ENCODE measurements around the gene RCVRN. TPM values are rescaled to one million over a fixed set of nuclear protein-coding genes. Genes with fewer than 3 reads are reported as not detected.

RCVRN gene
- total and polyA plus RNA-seq, 2 of the 13 experiments (the other 11 are each of a cell fraction or from before 2014, with no cell fraction given): not detected

DNA sequence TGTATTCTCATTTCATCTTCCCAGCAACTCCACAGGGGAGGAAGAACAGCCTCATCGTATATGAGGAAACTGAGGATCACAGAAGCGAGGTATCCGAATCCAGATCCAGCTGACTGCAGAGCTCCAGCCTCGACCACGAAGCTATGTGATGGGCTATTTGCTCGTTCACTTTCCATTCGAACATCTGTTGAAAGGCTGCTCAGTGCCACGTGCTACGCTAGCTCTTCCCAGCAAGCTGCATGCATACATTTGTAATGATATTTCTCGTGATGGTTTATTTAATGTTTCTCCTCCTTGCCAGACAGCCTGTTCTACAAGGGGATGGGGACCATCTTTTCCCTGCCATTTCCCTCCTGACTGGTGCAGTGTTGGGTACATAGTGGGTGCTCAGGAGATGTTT, 48.4 kb upstream of the RCVRN start:
- intact Hi-C loops (cut with micrococcal nuclease; ENCODE audit: unreplicated experiment) (no loop called here), in situ Hi-C loops (cut with HindIII; ENCODE audit: extremely low pct_ligation_motif_present, low pct_unique_long_range_greater_than_20kb) (no loop called here)
- Histone ChIP-seq H3K4me2 (ENCODE audit: low read depth, low read length) (no peak overlapping the region), H2AFZ (ENCODE audit: low read length) (no peak overlapping the region), H3K36me3 (replicated peaks in 1 of 2; ENCODE audit: control insufficient read depth in 1 of 2, insufficient read depth in 2 of 2, low read length in 2 of 2) (no peaks in the 10 kb centered on the region), H4K20me1 (ENCODE audit: insufficient read depth, low read length) (no peaks in the 10 kb centered on the region), H3K27ac (ENCODE audit: extremely low read length, insufficient read depth, low read length) (no peak overlapping the region), H3K79me2 (ENCODE audit: insufficient read depth, low read length) (no peaks in the 10 kb centered on the region), H3K27me3 (ENCODE audit: control insufficient read depth in 1 of 2, insufficient read depth in 2 of 2, low read length in 2 of 2) (peaks cover 4 to 33% of the 10 kb centered on the region in 2 experiments; a peak in 3 of 5 replicates), H3K9me3 (ENCODE audit: low read length) (no peaks in the 10 kb centered on the region), H3K9ac (ENCODE audit: insufficient read depth, low read depth, low read length) (no peak overlapping the region), H3K4me3 (replicated peaks in 1 of 3; ENCODE audit: insufficient read depth in 1 of 3, low read depth in 2 of 3, low read length in 3 of 3) (no peak overlapping the region), H3K4me1 (ENCODE audit: insufficient read depth, low read length) (no peaks in the 10 kb centered on the region)
- ATAC-seq (no peak), FAIRE-seq (no peak), DNase-seq (ENCODE audit: low spot score) (no peak)
- BruUV-seq (replicated peaks): no TSS peak
- POLR2A ChIA-PET: no interaction called here
- 8% methylated on average over 10 of the region's 10 CpGs for WGBS (ENCODE audit: low lambda C conversion rate)
- CTCF ChIA-PET (ENCODE audit: low intra/inter-chr PET ratio, low total read pairs): no interaction called here
- TF ChIP-seq ZNF230 (CRISPR knock-in tag; IDR thresholded peaks at IDR 0.05) (no peak), ZNF260 (CRISPR knock-in tag; IDR thresholded peaks at IDR 0.05; ENCODE audit: borderline replicate concordance, low read depth) (no peak), AGO2 (optimal IDR thresholded peaks at IDR 0.05; ENCODE audit: low read depth, low read length) (no peak), SRSF4 (IDR thresholded peaks at IDR 0.05; ENCODE audit: low read depth, low read length, poor library complexity, severe bottlenecking) (no peak), REL (CRISPR knock-in tag; conservative IDR thresholded peaks at IDR 0.05) (no peak), SMARCC2 (IDR thresholded peaks at IDR 0.05) (no peak)
- TF ChIP-seq, protein P1, sequence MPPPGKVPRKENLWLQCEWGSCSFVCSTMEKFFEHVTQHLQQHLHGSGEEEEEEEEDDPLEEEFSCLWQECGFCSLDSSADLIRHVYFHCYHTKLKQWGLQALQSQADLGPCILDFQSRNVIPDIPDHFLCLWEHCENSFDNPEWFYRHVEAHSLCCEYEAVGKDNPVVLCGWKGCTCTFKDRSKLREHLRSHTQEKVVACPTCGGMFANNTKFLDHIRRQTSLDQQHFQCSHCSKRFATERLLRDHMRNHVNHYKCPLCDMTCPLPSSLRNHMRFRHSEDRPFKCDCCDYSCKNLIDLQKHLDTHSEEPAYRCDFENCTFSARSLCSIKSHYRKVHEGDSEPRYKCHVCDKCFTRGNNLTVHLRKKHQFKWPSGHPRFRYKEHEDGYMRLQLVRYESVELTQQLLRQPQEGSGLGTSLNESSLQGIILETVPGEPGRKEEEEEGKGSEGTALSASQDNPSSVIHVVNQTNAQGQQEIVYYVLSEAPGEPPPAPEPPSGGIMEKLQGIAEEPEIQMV (CRISPR knock-in tag; IDR thresholded peaks at IDR 0.05; ENCODE audit: low read depth): no peak
- TF ChIP-seq, protein P2, sequence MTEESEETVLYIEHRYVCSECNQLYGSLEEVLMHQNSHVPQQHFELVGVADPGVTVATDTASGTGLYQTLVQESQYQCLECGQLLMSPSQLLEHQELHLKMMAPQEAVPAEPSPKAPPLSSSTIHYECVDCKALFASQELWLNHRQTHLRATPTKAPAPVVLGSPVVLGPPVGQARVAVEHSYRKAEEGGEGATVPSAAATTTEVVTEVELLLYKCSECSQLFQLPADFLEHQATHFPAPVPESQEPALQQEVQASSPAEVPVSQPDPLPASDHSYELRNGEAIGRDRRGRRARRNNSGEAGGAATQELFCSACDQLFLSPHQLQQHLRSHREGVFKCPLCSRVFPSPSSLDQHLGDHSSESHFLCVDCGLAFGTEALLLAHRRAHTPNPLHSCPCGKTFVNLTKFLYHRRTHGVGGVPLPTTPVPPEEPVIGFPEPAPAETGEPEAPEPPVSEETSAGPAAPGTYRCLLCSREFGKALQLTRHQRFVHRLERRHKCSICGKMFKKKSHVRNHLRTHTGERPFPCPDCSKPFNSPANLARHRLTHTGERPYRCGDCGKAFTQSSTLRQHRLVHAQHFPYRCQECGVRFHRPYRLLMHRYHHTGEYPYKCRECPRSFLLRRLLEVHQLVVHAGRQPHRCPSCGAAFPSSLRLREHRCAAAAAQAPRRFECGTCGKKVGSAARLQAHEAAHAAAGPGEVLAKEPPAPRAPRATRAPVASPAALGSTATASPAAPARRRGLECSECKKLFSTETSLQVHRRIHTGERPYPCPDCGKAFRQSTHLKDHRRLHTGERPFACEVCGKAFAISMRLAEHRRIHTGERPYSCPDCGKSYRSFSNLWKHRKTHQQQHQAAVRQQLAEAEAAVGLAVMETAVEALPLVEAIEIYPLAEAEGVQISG (CRISPR knock-in tag; IDR thresholded peaks at IDR 0.05): no peak
- TF ChIP-seq, protein P3, sequence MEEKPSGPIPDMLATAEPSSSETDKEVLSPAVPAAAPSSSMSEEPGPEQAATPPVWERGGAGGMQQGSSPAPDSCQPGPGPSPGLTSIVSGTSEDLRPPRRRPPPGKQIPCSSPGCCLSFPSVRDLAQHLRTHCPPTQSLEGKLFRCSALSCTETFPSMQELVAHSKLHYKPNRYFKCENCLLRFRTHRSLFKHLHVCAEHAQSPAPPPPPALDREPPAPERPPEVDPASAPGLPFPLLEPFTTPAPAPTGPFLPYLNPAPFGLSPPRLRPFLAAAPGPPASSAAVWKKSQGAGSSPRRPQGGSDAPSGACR (CRISPR knock-in tag; IDR thresholded peaks at IDR 0.05): no peak
- TF ChIP-seq, protein P4, sequence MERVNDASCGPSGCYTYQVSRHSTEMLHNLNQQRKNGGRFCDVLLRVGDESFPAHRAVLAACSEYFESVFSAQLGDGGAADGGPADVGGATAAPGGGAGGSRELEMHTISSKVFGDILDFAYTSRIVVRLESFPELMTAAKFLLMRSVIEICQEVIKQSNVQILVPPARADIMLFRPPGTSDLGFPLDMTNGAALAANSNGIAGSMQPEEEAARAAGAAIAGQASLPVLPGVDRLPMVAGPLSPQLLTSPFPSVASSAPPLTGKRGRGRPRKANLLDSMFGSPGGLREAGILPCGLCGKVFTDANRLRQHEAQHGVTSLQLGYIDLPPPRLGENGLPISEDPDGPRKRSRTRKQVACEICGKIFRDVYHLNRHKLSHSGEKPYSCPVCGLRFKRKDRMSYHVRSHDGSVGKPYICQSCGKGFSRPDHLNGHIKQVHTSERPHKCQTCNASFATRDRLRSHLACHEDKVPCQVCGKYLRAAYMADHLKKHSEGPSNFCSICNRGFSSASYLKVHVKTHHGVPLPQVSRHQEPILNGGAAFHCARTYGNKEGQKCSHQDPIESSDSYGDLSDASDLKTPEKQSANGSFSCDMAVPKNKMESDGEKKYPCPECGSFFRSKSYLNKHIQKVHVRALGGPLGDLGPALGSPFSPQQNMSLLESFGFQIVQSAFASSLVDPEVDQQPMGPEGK (CRISPR knock-in tag; IDR thresholded peaks at IDR 0.05): no peak
- TF ChIP-seq, protein P5, sequence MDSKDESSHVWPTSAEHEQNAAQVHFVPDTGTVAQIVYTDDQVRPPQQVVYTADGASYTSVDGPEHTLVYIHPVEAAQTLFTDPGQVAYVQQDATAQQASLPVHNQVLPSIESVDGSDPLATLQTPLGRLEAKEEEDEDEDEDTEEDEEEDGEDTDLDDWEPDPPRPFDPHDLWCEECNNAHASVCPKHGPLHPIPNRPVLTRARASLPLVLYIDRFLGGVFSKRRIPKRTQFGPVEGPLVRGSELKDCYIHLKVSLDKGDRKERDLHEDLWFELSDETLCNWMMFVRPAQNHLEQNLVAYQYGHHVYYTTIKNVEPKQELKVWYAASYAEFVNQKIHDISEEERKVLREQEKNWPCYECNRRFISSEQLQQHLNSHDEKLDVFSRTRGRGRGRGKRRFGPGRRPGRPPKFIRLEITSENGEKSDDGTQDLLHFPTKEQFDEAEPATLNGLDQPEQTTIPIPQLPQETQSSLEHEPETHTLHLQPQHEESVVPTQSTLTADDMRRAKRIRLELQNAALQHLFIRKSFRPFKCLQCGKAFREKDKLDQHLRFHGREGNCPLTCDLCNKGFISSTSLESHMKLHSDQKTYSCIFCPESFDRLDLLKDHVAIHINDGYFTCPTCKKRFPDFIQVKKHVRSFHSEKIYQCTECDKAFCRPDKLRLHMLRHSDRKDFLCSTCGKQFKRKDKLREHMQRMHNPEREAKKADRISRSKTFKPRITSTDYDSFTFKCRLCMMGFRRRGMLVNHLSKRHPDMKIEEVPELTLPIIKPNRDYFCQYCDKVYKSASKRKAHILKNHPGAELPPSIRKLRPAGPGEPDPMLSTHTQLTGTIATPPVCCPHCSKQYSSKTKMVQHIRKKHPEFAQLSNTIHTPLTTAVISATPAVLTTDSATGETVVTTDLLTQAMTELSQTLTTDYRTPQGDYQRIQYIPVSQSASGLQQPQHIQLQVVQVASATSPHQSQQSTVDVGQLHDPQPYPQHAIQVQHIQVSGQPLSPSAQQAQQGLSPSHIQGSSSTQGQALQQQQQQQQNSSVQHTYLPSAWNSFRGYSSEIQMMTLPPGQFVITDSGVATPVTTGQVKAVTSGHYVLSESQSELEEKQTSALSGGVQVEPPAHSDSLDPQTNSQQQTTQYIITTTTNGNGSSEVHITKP (CRISPR knock-in tag; IDR thresholded peaks at IDR 0.05; ENCODE audit: low read depth): no peak

Measured in HepG2 (cell line).